ENCODE data around the gene VPS13C. TPM values are rescaled to one million over a fixed set of nuclear protein-coding genes. Genes with fewer than 3 reads are reported as not detected.

VPS13C gene
- total RNA-seq, 1 donor from 2014 or later = 50.9 TPM

- Mint-ChIP-seq H3K27ac (ENCODE audit: unreplicated experiment) (no peak overlapping the region), H3K27me3 (ENCODE audit: unreplicated experiment) (no peaks in the 10 kb centered on the region), H3K36me3 (ENCODE audit: low read depth, unreplicated experiment) (peaks cover 3% of the 10 kb centered on the region), H3K4me3 (ENCODE audit: unreplicated experiment) (no peak overlapping the region), H3K9me3 (ENCODE audit: unreplicated experiment) (no peaks in the 10 kb centered on the region), H3K4me1 (ENCODE audit: unreplicated experiment) (peaks cover 23% of the 10 kb centered on the region)
- no peak for TF ChIP-seq CTCF (IDR thresholded peaks at IDR 0.05; ENCODE audit: unreplicated experiment)
- DNase-seq (ENCODE audit: low spot score) = no peak
Measured at GRCh38 chr15:62047282-62047827, 12.9 kb downstream of the VPS13C start.

- Mint-ChIP-seq H3K4me3 (ENCODE audit: unreplicated experiment) (no peak overlapping the region), H3K27me3 (ENCODE audit: unreplicated experiment) (no peaks in the 10 kb centered on the region), H3K27ac (ENCODE audit: unreplicated experiment) (no peak overlapping the region), H3K36me3 (ENCODE audit: low read depth, unreplicated experiment) (peaks cover 3% of the 10 kb centered on the region), H3K9me3 (ENCODE audit: unreplicated experiment) (no peaks in the 10 kb centered on the region), H3K4me1 (ENCODE audit: unreplicated experiment) (peaks cover 15% of the 10 kb centered on the region)
- no peak for TF ChIP-seq CTCF (IDR thresholded peaks at IDR 0.05; ENCODE audit: unreplicated experiment)
- no peak for DNase-seq (ENCODE audit: low spot score)
Measured at GRCh38 chr15:62046078-62046743, 14.0 kb downstream of the VPS13C start.

- H3K4me1 Mint-ChIP-seq (ENCODE audit: unreplicated experiment) = no peaks in the 10 kb centered on the region
- H3K9me3 Mint-ChIP-seq (ENCODE audit: unreplicated experiment) = no peaks in the 10 kb centered on the region
- no peaks in the 10 kb centered on the region for H3K27me3 Mint-ChIP-seq (ENCODE audit: unreplicated experiment)
- H3K4me3 Mint-ChIP-seq (ENCODE audit: unreplicated experiment) = no peak overlapping the region
- peaks cover 13% of the 10 kb centered on the region for H3K36me3 Mint-ChIP-seq (ENCODE audit: low read depth, unreplicated experiment)
- no peak for TF ChIP-seq CTCF (IDR thresholded peaks at IDR 0.05; ENCODE audit: unreplicated experiment)
- H3K27ac Mint-ChIP-seq (ENCODE audit: unreplicated experiment) = no peak overlapping the region
- DNase-seq (ENCODE audit: low spot score) = no peak
Measured at GRCh38 chr15:62035256-62035924, 24.9 kb downstream of the VPS13C start.

GRCh38 chr15:62027916-62028315 lies 32.3 kb downstream of the VPS13C start:
- Mint-ChIP-seq H3K9me3 (ENCODE audit: unreplicated experiment) (no peaks in the 10 kb centered on the region), H3K4me1 (ENCODE audit: unreplicated experiment) (no peaks in the 10 kb centered on the region), H3K27me3 (ENCODE audit: unreplicated experiment) (no peaks in the 10 kb centered on the region), H3K27ac (ENCODE audit: unreplicated experiment) (no peak overlapping the region), H3K4me3 (ENCODE audit: unreplicated experiment) (no peak overlapping the region), H3K36me3 (ENCODE audit: low read depth, unreplicated experiment) (peaks cover 4% of the 10 kb centered on the region)
- no peak for DNase-seq (ENCODE audit: low spot score)
- TF ChIP-seq CTCF (IDR thresholded peaks at IDR 0.05; ENCODE audit: unreplicated experiment) = no peak

DNA sequence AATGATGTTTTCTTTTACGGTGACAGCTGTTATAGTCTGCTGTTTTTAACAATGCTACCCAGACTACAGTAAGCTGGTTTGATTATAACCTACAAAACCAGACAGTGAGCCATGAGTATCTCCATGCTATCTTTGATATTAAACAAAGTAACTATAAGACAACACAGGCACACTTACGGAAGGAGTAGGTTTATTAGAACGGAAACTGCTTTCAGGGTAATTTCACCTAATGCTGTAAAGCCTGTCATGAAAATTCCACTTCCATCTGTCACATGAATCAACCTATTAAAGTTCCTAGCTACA lies 33.0 kb downstream of the VPS13C start:
- Mint-ChIP-seq H3K27me3 (ENCODE audit: unreplicated experiment) (no peaks in the 10 kb centered on the region), H3K9me3 (ENCODE audit: unreplicated experiment) (no peaks in the 10 kb centered on the region), H3K27ac (ENCODE audit: unreplicated experiment) (no peak overlapping the region), H3K36me3 (ENCODE audit: low read depth, unreplicated experiment) (peaks cover 4% of the 10 kb centered on the region), H3K4me3 (ENCODE audit: unreplicated experiment) (no peak overlapping the region), H3K4me1 (ENCODE audit: unreplicated experiment) (no peaks in the 10 kb centered on the region)
- no peak for DNase-seq (ENCODE audit: low spot score)
- TF ChIP-seq CTCF (IDR thresholded peaks at IDR 0.05; ENCODE audit: unreplicated experiment) = no peak
